ENCODE measurements around the gene SLC52A3.

Gene SLC52A3

GRCh38 chr20:766906-767305 lies 1.4 kb downstream of the SLC52A3 start:
- DNase-seq (ENCODE audit: low read depth) = no peak

GRCh38 chr20:764255-764654 lies 4.0 kb downstream of the SLC52A3 start:
- DNase-seq (ENCODE audit: low read depth) = no peak

- DNase-seq (ENCODE audit: low read depth) = no peak
Observed at GRCh38 chr20:761418-762381, 6.6 kb downstream of the SLC52A3 start.

GRCh38 chr20:760751-761417 lies 7.4 kb downstream of the SLC52A3 start:
- no peak for DNase-seq (ENCODE audit: low read depth)

- no peak for DNase-seq (ENCODE audit: low read depth)
Observed at GRCh38 chr20:757506-757905, 10.8 kb downstream of the SLC52A3 start.

GRCh38 chr20:755941-756340 lies 12.4 kb downstream of the SLC52A3 start:
- DNase-seq (ENCODE audit: low read depth) = no peak

GRCh38 chr20:754904-755303 lies 13.4 kb downstream of the SLC52A3 start:
- no peak for DNase-seq (ENCODE audit: low read depth)

GRCh38 chr20:753897-754635 lies 14.2 kb downstream of the SLC52A3 start:
- DNase-seq (ENCODE audit: low read depth) = no peak

- no peak for DNase-seq (ENCODE audit: low read depth)
Observed at GRCh38 chr20:753136-753535, 15.2 kb downstream of the SLC52A3 start.

GRCh38 chr20:752291-752690 lies 16.0 kb downstream of the SLC52A3 start:
- DNase-seq (ENCODE audit: low read depth) = no peak

- no peak for DNase-seq (ENCODE audit: low read depth)
Observed at GRCh38 chr20:751761-752160, 16.5 kb downstream of the SLC52A3 start.

- no peak for DNase-seq (ENCODE audit: low read depth)
Observed at GRCh38 chr20:750801-751200, 17.5 kb downstream of the SLC52A3 start.

GRCh38 chr20:745683-746301 lies 22.5 kb downstream of the SLC52A3 start:
- DNase-seq (ENCODE audit: low read depth) = no peak

GRCh38 chr20:742156-742555 lies 26.1 kb downstream of the SLC52A3 start:
- DNase-seq (ENCODE audit: low read depth) = no peak

GRCh38 chr20:741620-742019 lies 26.7 kb downstream of the SLC52A3 start:
- no peak for DNase-seq (ENCODE audit: low read depth)

GRCh38 chr20:740162-740561 lies 28.1 kb downstream of the SLC52A3 start:
- DNase-seq (ENCODE audit: low read depth) = no peak

GRCh38 chr20:739736-740135 lies 28.6 kb downstream of the SLC52A3 start:
- DNase-seq (ENCODE audit: low read depth) = no peak

- DNase-seq (ENCODE audit: low read depth) = no peak
Observed at GRCh38 chr20:733861-734260, 34.4 kb downstream of the SLC52A3 start.

GRCh38 chr20:732727-733126 lies 35.6 kb downstream of the SLC52A3 start:
- DNase-seq (ENCODE audit: low read depth) = no peak

- DNase-seq (ENCODE audit: low read depth) = no peak
Observed at GRCh38 chr20:731891-732560, 36.3 kb downstream of the SLC52A3 start.

GRCh38 chr20:730005-730404 lies 38.3 kb downstream of the SLC52A3 start:
- no peak for DNase-seq (ENCODE audit: low read depth)
